GM19463 (cell line): Measurements from ENCODE around the gene MRPL22.
A peak's percentile ranks its signal among the peaks of the same experiment; 100 is the strongest.
"Not testable (repeated sequence)": the region's sequence is repeated elsewhere in the genome, so short reads cannot be mapped to it uniquely, and the experiment has no call there.

Source experiments
- ATAC-seq: cut with Tn5 transposase; IDR thresholded peaks from one replicate; pipeline ENCODE4 v1.9.1; 2021; ENCODE audit warnings: mild to moderate bottlenecking, moderate library complexity; ENCODE audit not compliant: unreplicated experiment

MRPL22 gene

DNA sequence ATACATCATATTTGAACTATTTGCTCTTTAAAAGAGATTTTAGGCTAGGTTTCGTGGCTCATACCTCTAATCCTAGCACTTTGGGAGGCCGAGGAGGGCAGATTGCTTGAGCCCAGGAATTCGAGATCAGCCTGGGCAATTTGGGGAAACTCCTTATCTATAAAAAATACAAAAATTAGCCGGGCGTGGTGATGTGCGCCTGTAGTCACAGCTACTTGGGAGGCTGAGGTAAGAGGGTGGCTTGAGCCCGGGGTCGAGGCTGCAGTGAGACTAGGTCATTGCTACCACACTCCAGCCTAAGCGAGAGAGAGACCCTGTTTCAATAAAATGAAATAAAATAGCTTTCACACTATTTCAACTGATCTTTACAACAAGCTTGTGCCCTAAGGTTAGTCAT lies 500 bp upstream of the MRPL22 start:
- no peak for ATAC-seq

DNA sequence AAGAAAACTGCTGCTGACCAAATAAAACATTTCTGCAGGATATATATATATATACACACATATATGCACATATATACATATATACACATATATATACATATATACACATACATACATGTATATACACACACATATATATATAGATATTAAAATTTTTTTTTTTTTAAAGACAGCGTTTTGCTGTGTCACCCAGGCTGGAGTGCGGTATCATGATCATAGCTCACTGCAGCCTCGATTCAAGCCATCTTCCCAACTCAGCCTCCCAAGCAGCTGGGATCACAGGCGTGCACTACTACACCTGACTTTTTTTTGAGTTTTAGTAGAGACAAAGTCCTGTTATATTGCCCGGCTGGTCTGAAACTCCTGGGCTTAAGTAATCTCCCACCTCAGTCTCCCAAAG lies 2.7 kb downstream of the MRPL22 start:
- no peak for ATAC-seq

DNA sequence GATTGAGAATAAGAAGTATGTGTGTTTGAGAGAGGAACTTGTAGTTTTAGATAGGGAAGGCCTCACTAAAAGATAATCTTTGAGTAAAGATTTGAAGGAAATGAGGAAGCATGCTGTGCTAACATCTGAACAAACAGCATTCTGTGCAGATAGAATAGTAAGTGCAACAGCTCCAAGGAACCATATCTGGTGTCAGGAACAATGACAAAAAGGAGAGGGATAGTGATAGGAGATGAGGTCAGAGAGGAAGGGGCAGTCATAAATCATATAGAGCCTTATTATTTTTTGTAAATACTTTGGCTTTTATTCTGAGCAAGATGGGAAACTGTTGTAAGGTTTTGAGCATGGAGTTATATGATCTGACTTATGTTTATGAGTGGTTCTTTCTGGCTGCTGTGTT lies 3.8 kb downstream of the MRPL22 start:
- no peak for ATAC-seq

DNA sequence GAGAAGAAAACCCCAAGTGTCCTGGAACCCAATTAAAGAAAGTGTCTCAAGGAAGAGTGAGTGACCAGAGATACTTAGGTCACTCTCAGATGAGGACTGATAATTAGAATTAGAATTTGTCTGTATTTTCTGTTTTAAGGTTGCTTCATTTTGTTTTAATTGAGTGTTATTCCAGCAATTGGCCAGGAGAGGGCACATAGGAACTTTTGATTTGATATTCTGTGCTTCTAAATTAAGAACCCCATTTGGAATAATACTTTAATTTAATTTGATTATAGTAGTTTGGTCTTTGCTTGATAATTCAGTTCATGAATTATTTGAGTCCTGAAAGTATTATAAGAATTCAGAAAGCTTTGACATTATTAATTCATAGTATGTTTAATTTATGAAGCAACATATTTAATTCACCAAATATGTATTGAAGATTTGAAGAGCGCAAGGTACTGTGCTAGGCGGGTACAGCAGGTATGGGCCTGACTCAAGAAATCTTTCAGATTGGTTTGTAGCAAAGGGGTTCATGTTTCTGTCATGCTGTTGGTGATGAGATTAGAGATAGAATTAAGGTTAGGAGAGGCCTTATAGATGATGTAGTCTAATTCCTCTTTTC lies 4.9 kb downstream of the MRPL22 start:
- ATAC-seq: no peak

DNA sequence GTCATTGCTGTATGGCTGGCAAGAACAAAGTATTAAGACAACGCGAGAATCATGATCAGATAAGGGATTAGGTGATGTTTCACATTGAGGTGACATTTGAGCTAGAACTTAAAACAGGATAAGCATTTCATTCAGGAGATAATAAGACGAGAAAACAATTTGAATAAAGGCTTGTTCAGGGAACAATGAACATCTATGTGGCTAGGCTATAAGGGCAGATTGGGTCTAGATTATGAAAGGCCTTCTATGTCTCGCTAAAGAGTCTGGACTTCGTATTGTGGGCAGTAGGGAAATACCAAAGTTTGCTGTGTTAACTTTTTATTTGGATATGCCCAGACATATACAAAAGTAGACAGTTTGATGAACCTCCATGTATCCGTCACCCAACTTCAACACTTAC lies 6.9 kb downstream of the MRPL22 start:
- no peak for ATAC-seq

DNA sequence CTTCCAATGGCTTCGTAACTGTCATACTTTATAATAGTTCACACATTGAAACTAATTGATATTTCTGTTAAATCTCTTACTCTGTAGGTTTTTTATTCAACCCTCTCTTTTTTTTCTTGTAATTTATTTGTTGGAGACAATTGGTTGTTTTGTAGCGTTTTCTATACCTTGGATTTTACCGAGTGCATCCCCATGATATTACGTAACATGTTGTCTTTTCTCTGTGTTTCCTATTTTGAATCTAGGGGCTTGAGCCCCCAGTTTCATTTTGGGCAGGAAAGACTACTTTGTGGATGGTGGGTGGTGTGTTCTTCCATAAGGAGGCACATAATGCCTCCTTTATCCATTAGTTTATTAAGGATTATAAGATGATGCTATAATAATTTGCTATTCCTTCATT lies 7.4 kb downstream of the MRPL22 start:
- no peak for ATAC-seq

DNA sequence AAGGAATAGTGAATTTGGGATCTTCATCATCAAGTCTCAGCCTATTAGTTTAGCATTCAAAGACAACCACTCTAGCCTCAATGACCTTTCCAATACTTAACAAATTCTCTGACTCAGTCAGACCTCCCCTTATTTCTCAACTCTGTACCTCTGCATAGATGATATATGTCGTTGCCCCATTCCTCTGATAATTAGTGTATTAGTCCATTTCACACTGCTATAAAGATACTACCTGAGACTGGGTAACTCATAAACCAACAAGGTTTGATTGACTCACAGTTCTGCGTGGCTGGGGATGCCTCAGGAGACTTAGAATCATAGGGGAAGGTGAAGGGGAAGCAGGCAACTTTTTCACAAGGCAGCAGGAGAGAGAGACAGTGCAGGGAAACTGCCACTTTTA lies 8.9 kb downstream of the MRPL22 start:
- no peak for ATAC-seq

DNA sequence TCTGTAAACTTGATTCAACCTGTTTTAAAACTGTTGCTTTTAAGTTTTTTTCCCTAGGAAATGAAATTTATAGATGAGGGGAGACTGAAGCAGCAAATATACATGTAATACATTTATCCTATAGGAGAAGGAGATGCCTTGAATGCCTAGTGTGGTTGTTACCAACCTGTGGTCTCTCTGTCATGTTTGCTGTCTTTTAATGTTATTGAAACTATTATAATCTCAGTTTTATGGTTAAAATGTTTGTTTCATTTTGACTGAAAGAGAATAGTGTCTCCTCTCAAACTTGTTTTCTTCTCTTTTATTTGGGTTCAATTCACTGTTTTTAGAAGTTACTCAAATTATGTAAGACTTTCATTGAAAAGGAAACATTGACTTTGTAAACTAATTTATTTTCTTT lies 15.8 kb downstream of the MRPL22 start:
- no peak for ATAC-seq

DNA sequence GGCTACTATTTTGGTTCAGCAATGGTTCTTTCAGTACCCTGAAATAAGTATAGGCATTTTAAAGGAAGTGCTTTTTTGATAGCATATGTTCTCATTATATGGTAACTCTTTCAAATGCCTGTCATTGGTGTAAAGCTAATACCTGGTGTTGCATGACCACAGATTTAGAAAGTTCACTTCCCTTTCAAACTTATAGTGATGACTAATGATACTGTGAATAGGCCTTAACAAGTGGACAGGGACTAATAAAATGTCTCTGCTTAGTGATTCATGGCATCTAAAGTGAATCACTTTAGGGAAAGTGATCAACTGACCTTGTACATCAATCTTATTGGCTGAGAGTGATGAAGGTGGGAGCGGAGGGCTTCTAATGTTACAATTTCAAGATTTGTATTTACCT lies 21.6 kb downstream of the MRPL22 start:
- peak; percentile 93 for ATAC-seq

DNA sequence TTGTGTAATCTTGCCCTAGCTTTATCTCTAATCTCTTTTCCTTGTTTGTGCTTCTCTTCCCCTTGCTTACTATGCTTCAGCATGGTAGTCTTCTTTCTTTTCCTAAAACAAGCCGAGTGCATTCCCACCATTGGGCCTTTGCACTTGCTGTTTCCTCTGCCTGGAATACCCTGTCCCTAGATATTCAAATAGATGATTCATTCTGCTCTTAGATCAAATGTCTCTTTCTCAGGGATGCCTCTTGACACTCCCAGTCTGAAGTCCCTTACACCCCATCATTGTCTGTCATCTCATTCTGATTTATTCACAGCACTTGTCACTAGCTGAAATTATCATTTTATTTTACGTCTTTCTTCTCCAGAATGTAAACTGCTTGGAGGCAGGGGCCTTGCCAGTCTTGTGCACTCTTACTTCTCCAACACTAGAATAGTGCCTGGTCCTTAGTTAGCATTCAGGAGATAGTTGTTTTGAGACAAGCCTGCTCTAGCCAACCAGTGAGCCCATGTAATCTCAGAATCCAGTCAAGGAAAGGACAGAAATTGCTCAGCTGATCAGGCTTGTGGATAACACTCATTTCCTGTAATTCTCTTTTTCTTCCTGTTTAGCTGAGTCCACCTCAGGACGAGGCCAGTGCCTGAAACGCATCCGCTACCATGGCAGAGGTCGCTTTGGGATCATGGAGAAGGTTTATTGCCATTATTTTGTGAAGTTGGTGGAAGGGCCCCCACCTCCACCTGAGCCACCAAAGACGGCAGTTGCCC lies 25.4 kb downstream of the MRPL22 start:
- no peak for ATAC-seq

DNA sequence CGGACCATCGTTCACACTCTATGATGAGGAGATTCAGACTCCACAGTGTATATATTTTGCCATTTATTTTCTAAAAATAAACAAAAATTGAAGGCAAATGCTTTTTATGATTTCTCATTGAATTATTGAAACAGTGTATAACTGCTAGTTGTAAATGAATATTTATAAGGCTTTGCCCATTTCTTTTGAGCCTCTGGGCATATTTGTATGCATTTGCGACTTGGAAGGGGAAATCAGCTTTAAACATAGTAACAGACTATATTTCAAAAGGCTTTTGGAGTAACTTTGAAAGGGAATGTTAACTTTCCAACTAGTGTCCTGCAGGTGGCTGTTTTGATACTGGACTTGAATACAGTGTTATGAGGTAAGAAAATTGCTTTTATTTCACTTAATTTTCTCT lies 26.0 kb downstream of the MRPL22 start:
- ATAC-seq: no peak

DNA sequence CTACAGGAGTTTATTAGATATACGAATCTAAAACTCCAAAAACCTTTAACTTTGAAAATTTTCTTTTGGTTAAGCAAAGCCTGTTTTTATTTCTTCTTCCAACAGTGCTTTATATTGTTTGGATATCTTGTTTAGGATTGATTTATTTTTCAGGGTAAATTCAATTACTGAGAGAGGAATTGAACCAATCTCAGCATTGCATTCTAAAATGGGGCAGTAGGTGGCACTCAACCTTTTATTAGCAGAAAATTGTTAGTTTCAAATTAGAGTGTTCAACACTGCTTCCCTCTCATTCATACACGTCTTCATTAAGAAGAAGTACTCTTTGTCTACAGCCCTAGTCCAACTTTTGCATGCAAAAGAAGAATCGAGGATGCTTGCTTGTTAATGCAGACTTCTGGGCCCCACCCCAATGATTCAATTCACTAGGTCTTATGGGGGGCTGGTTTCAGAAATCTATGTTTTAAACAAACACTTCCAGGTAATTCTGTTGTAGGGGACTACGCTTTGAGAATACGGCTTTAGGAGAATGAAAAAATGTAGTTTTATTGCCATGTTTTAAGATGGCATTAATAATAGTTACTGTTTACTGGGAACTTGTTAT lies 26.6 kb downstream of the MRPL22 start:
- no peak for ATAC-seq

DNA sequence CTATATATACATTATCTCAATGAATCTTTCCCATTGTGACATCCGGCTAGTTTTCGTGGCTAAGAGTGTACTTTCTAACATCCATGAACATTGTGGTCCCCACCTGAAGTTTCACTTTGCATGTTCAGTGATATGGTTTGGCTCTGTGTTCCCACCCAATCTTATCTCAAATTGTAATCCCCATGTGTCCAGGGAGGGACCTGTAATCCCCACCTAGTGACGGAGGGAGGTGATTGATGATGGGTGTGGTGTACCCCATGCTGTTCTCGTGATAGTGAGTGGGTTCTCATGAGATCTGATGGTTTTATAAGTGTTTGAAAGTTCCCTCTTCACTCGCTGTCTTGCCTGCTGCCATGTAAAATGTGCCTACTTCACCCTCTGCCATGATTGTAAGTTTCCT lies 28.1 kb downstream of the MRPL22 start:
- no peak for ATAC-seq

DNA sequence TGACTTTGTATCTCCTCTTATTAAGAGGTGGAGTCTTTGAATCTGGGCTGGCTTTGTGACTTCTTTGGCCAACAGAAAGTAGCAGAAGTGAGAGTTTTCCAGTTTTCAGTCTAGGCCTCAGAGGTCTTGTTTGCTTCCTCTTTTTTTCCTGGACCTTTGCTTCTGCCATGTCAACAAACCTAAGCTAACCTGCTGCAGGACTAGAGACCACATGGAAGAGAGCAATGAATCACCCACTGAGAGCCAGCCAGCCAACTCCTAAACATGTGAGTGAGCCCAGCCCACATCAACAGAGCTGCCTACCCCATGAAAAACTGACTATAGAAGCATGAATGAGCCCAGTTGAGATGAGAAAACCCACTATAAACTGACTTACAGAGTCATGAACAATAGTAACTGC lies 29.9 kb downstream of the MRPL22 start:
- ATAC-seq: no peak

DNA sequence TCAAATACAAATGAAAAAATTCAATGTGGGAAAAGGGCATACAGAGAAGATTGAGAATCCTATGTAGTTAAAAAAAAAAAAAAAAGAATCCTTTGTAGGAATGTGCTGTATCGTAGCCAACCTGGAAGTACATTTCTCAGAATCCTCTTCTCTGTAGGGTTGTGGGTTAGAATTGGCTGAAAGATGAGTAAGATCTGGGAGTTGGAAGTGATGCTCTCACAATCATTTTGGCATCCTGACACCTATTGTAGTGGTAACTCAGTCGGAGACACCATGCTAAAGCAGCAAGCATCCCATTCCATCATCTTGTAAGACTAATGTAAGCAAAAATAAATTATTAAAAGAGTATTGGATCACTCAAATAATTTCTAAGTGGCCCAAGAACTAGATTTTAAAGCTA lies 30.6 kb downstream of the MRPL22 start:
- ATAC-seq: no peak

DNA sequence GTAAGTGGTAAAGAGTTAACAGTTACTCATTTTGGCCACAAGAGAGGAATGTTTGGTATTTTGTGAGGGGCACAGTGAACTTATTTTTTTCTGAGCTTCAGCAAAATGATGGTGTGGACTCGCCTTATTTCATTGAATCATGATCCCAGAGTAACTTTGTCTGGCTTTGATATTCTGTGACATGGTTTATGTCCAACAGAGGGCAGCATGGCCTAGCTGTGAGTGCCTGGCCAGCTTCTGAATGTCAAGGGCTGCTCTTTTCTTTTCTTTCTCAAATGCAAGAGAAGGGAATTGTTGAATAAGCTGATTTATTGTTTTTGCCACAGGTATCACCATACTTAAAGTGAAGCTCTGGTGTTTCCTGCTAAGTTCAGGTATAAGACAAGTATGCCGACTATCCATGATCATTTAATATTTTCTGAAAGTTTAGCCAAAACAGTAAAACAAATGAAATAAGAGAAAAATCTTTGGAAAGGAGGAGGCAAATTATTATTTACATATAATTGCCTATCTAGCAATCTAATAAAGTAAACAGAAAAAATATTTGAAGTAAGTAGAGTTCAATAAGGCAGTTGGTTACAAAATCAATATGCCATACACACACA lies 31.7 kb downstream of the MRPL22 start:
- ATAC-seq: no peak

DNA sequence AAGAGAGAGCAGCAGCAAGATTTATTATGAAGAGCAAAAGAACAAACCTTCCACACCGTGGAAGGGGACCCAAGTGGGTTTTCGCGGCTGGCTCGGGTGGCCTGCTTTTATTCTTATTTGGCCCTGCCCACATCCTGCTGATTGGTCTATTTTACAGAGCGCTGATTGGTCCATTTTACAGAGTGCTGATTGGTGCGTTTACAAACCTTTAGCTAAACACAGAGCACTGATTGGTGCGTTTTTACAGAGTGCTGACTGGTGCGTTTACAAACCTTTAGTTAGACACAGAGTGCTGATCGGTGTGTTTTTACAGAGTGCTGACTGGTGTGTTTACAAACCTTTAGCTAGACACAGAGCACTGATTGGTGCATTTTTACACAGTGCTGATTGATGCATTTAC lies 35.2 kb downstream of the MRPL22 start:
- not testable (repeated sequence) for ATAC-seq

DNA sequence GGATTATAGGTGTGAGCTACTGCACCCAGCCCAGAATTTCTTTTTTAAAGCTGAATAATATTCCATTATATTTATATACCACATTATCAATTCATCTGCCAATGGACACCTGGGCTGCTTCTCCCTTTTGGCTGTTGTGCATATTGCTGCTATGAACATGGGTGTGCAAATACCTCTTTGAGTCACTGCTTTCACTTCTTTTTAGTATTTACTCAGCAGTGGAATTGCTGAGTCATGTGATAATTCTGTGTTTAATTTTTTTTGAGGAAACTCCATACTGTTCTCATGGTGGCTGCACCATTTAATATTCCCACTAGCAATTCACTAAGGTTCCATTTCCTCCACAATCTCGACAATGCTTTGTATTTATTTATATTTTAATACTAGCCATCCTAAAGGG lies 36.5 kb downstream of the MRPL22 start:
- ATAC-seq: no peak

DNA sequence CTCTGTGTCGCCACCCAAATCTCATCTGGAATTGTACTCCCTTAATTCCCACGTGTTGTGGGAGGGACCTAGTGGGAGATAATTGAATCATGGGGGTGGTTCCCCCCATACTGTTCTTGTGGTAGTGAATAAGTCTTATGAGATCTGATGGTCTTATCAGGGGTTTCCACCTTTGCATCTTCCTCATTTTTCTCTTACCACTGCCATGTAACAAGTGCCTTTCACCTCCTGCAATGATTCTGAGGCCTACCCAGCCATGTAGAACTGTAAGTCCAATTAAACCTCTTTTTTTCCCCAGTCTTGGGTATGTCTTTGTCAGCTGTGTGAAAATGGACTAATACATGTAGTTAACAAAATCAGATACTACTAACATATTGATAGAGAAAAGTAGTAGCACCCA lies 37.4 kb downstream of the MRPL22 start:
- not testable (repeated sequence) for ATAC-seq

DNA sequence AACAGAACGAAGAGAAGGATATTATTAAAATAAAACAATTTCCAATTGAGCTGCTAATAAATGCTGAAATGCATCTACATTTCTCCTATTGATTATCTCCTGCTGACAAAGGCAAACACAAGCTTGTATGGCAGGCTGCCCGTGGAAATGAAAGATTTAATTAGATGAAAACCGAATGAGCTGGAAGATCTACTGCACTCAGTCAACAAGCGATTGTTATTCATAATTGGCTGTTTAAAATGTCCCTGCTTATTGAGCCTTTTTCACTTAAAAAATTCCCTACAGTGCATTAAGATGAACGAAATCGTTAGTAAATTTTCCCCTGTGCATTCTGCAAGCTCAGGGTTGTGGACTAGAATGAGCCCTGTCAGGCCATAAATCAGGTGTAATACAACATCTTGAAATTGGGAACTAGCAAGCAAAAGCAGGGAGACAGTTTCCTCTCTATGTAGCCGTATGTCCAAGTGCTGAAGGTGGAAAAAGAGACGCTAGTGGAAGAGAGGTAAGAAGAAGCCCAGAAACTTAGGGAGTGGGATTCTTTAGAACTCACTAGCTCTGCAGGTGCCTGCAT lies 44.2 kb downstream of the MRPL22 start:
- ATAC-seq: no peak

DNA sequence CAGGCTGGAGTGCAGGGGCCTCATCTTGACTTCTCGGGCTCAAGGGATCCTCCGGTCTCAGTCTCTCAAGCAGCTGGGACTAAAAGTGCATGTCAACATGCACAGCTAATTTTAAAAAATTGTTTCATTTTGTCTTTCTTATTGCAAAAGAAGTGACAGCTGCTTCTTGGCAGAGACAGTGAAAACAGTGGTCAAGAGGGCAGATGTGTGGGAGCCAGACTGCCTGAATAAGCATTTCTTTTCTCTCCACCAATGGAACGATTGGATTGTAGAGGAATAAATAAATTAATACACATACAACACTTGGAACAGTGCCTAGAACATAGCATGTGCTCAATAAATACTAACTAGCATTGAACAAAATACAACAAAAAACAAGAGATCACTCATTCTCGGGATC lies 45.3 kb downstream of the MRPL22 start:
- ATAC-seq: no peak

DNA sequence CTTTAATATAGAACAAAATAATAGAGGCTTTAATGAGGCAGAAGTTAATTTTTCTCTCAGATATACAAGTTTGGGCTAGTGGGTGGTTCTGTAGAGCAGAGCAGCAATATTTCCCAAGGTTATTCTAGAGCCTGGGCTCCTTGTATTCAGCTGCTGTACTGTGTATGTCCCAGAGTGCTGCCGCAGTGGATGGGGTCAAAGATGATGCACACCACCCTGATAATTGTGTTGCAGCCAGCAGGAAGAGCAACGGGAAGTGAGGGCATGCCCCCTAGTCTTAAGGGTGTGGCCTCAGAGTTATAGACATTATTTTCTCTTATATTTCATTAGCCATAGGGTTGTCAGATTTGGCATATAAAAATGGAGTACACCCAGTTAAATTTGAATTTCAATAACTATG lies 48.8 kb downstream of the MRPL22 start:
- ATAC-seq: no peak
